Urinary bladder (tissue), 4 donors: ENCODE measurements around the gene HHIPL1. TPM values are rescaled to one million over a fixed set of nuclear protein-coding genes. Genes with fewer than 3 reads are reported as not detected.

Experiments used
- DNase-seq: peaks from one replicate; pipeline ENCODE4 v3.0.0-alpha.2; 2015; ENCODE audit errors: extremely low spot score
- H3K27ac ChIP-seq: one replicate; pipeline ENCODE4 v1.5.1; 2013; ENCODE audit warnings: low read depth, mild to moderate bottlenecking, moderate library complexity
- H3K36me3 ChIP-seq: one replicate; pipeline ENCODE4 v1.6.1; 2013; ENCODE audit warnings: mild to moderate bottlenecking, moderate library complexity; ENCODE audit not compliant: insufficient read depth
- H3K4me1 ChIP-seq: one replicate; pipeline ENCODE4 v1.6.1; 2013; ENCODE audit warnings: mild to moderate bottlenecking, moderate library complexity; ENCODE audit not compliant: insufficient read depth
- H3K4me3 ChIP-seq: one replicate; pipeline ENCODE4 v1.5.1; 2013; ENCODE audit warnings: low read depth, low read length
- WGBS: extraction: QIAGEN DNeasy Blood & Tissue Kit; methylation state at CpG from one replicate; pipeline ENCODE4 v1.1.7; 2013; 5-methylcytosine and 5-hydroxymethylcytosine counted together
- polyA plus RNA-seq: library from polyadenylated mRNA; stranded (reverse); fragments of 200-250 nt; gene quantifications from one replicate; pipeline ENCODE4 v1.2.3, GENCODE V29; 2013
- total RNA-seq: library from RNA; depleted of rRNA; stranded (reverse); fragments of >200 nt; gene quantifications from one replicate; pipeline ENCODE4 v1.2.3, GENCODE V29; 2014
- donor health status: healthy with polysubstance abuse.
- donor health status: healthy.

The HHIPL1 gene
- total and polyA plus RNA-seq, 2 donors, result 2.1 to 3.8 TPM

DNA sequence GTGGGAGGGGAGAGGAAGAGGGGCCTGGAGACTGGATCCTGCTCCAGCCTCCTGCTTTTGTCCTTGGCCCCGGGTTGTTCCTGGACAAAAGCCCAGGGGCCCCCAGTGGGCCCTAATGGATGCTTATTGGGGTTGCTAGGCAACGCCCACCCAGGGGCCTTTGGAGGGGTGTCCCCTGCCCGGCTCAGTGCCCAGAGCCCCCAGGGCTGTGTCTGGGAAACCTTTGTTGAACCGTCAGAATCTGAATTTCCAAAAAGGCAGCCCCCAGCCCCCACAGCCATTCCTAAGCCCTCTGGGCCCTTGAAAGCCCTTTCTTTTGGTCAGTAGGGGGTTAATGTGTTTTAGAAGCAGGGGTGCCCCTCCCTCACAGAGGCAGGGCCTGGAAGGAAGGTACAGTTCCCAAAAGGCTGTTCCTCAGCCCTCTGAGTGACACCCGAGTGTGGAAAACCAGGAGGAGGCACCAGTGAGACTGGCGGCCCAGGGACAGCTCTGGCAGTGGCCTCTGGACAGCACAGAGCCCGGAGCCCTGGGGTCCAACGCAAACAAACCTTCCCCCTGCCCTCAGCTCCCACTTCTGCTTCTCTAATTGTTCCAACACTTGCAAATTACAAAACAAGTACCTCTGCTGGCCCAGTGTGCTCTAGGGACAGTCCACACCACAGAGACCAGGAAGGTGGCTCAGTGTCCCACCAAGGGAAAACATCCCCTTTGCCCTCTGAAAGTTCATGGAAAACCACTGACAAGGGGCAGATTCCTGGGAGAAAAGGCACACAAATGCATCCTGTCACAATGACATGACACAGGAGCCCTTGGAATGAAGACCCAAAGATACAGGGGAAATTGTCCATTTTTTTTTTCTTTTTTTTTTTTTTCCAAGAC, 19.4 kb downstream of the HHIPL1 start:
- Histone ChIP-seq H3K4me1 (no peaks in the 10 kb centered on the region), H3K27ac (no peak overlapping the region), H3K4me3 (no peak overlapping the region), H3K36me3 (no peaks in the 10 kb centered on the region)
- no peak for DNase-seq
- 53% methylated on average over 8 of the region's 8 CpGs for WGBS

DNA sequence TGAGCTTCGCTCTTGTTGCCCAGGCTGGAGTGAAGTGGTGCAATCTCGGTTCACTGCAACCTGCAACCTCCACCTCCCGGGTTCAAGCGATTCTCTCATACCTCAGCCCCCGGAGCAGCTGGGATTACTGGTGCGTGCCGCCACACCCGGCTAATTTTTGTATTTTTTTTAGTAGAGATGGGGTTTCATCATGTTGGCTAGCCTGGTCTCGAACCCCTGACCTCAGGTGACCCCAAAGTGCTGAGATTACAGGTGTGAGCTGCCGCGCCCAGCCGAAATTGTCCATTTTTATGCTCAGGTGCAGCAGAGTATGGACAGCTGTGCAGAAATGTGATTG, 20.0 kb downstream of the HHIPL1 start:
- DNase-seq, result no peak

DNA sequence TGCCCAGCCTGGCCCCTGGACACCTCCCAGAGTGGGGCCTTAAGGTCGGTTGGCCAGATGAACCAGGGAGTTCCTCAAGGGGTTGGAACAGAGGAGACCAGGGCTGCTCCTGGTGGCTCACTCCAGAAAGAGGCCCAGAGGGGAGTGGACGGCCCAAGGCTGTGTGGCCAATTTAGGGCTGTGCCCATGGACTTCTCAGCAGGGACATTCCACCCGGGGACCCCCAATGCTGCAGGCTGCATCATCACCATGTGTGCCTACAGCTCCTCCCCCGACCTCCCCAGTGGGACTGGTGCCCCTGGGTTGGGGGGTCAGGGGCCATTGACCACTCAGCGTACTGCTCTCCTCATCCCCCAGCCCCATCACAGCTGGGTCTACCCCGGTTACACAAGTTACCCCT, 21.6 kb downstream of the HHIPL1 start:
- Histone ChIP-seq H3K36me3 (no peaks in the 10 kb centered on the region), H3K4me1 (no peaks in the 10 kb centered on the region), H3K4me3 (no peak overlapping the region), H3K27ac (no peak overlapping the region)
- WGBS, result 75% methylated on average over 6 of the region's 6 CpGs
- DNase-seq, result no peak

More for the DNA sequence above, 20.0 kb downstream of the HHIPL1 start:
- no peaks in the 10 kb centered on the region for H3K4me1 ChIP-seq
- 81% methylated on average over 12 of the region's 12 CpGs for WGBS
- no peak overlapping the region for H3K27ac ChIP-seq
- H3K36me3 ChIP-seq, result no peaks in the 10 kb centered on the region
- H3K4me3 ChIP-seq, result no peak overlapping the region

DNA sequence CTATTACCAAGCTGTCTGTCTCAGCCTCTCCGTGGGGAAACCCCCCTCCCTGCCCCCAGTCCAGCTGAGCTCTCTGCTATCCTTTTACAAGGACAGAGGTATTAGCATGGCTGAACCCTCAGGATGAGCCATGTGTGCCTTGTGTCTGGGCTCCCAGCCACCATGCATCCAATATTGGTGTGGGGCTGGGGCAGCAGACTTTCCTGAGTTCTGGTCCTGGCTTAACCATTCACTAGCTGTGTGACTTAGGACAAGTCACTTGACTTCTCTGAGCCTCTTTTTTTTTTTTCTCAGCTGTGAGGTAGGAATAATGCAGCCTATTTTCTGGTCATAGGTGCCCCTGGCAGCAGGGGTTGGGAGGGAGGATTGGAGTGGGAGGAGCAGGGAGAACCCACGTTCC, 22.1 kb downstream of the HHIPL1 start:
- no peaks in the 10 kb centered on the region for H3K4me1 ChIP-seq
- no peaks in the 10 kb centered on the region for H3K36me3 ChIP-seq
- WGBS, result 58% methylated on average over 2 of the region's 2 CpGs

DNA sequence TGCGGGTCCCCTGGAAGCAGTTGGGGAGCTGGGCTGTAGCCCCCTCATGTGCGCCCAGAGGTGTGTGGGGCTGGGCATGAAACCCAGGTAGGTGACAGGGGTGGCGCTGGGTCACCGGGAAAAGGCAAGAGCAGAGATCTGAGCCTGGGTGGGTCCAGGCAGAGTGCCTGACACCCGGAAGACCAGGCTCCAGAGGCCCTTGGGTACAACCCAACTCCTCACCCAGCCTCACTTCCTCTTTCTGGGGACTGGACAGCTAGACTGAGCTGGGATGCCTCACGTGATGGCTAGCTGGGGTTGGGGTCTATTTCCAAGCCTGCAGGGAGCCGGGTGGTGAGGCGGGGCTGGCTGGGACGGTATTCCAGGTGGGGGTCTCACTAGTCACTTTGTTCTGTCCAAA, 22.9 kb downstream of the HHIPL1 start:
- H3K36me3 ChIP-seq, result no peaks in the 10 kb centered on the region
- H3K4me3 ChIP-seq, result no peak overlapping the region
- WGBS, result 89% methylated on average over 9 of the region's 9 CpGs
- H3K4me1 ChIP-seq, result no peaks in the 10 kb centered on the region
- no peak for DNase-seq
- H3K27ac ChIP-seq, result no peak overlapping the region

More for the DNA sequence above, 22.1 kb downstream of the HHIPL1 start:
- no peak for DNase-seq
- Histone ChIP-seq H3K27ac (no peak overlapping the region), H3K4me3 (no peak overlapping the region)

DNA sequence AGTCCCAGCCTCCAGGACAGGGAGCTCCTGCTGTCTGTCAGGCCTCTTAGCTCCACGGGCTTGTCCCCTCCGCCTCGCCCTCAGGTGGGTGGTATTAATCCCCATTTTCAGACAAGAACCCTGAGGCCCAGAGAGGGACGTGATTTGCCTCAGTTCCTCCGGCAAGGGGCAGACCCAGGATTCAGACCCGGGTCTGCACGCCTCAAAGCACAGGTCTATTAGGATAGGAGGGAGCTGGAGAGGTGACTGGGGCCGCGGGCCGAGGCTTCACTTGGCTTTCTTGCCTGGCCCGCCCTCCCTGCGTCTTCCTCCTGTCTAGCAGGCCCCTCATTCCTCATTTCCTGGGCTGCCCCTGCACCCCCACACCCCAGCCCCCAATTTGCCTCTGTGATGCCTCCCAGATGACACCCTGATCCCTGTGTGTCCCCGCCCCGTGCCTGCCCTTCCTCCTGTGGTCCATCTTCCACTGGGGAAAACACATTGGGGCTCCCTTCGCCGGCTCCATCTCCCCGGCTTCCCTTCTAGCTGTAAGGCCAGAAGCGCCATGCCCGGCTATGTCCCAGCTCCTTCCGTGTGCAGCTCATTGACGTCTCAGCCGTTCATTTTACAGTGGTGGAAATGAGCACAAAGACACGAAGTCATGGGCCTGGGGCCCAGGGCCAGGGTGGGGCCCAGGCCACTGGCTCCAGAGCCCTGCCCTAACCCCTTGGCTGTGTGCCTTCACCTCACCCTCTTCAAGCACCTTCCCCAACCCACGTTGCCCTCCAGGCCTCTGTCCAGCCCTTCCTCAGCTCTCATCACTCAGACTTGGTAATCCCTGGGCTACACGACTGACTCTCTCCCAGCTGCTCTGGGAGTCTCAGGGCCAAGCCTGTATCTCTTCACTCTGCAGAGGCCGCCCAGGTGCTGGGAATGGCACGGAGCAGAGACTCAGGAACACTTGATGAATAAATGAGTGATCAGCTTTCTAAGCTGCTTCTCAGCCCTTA, 23.7 kb downstream of the HHIPL1 start:
- H3K36me3 ChIP-seq, result no peaks in the 10 kb centered on the region
- H3K4me3 ChIP-seq, result no peak overlapping the region
- no peak overlapping the region for H3K27ac ChIP-seq
- no peak for DNase-seq
- H3K4me1 ChIP-seq, result no peaks in the 10 kb centered on the region
- WGBS, result 87% methylated on average over 27 of the region's 27 CpGs

DNA sequence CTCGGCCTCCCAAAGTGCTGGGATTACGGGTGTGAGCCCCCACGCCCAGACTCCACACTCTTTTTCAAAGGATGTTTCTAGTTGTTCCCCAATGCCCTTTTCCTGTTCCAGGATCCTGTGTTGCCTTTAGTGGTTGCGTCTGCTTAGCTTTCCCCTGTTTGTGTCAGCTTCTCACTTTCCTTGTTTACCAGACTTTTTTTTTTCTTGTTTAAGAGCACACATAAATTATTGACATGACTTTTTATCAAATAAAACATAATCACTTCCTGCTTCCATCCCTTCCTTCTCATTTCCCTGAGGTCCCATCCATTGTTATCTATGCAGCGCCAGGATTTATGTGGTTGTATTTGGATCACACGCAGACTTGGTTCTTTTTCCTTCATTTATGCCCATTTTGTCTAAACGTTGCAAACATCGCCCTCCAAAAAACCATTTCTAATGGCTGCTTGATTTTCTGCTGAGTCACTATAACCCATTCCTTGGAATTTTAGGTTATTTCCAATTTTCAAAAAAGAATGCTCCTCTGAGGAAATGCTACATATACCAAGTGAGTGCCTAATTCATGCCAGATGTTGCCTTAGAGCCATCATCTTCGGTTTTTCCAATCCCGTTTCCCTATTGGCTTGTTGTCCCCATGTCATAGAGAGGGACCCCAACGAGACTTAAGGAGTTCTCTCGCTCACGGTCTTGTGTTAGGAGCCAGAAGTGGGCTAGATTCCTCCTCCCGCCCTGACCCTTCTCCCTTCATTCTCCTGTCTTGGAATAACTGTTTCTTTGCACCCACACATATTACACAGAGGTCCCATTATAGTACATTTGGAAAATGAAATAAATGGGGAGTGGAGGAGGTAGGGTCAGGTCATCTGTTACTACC, 25.7 kb downstream of the HHIPL1 start:
- Histone ChIP-seq H3K4me3 (no peak overlapping the region), H3K36me3 (no peaks in the 10 kb centered on the region), H3K4me1 (no peaks in the 10 kb centered on the region), H3K27ac (no peak overlapping the region)
- no peak for DNase-seq
- 78% methylated on average over 14 of the region's 14 CpGs for WGBS

DNA sequence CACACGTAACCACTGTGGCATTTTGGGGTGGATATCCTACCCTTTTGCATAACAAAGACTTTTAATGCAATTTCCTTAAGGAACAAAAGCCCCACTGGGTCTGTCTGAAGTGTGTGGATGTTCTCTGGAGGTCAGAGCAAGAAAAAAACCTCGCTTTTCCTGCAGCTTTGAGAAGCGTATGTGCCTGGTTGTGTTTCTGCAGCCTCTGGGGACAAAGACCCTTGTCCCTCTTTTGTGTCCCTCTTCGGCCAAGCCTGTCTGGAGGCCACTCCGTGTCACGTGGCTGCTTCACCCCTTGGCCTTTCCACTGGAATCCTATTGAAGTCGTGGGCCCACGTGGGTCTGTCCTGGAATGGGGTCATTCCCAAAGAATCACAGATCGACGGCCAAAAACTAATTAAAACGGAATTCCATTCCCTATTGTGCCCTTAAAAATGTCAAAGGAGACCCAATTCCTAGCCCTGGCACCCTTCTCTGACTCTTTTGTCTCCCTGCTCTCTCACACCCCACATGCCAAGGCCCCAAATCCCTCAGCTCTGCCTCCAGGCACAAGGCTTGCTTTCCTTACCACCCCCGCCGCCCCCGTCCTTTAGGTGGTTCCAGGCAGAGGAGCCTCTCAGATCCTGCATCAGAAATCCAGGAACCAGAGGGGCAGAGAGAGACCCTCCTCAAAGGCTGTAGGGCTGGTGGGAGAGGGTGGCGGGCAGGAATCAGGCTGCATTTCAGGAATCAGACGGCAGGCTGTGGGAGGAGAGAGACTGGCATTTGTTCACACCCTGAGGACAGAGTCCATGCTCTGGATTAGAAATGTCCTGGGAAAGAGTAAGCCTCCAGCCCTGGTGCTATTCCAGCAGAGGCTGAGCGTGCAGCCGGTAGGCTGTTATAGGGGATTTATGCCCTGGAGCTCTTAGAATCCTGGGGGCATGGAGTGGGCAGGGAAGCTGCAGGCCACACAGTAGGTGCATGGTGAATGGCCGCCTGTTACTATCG, 26.6 kb downstream of the HHIPL1 start:
- no peak for DNase-seq
- Histone ChIP-seq H3K36me3 (no peaks in the 10 kb centered on the region), H3K4me1 (no peaks in the 10 kb centered on the region), H3K4me3 (no peak overlapping the region), H3K27ac (no peak overlapping the region)
- WGBS, result 76% methylated on average over 20 of the region's 20 CpGs

DNA sequence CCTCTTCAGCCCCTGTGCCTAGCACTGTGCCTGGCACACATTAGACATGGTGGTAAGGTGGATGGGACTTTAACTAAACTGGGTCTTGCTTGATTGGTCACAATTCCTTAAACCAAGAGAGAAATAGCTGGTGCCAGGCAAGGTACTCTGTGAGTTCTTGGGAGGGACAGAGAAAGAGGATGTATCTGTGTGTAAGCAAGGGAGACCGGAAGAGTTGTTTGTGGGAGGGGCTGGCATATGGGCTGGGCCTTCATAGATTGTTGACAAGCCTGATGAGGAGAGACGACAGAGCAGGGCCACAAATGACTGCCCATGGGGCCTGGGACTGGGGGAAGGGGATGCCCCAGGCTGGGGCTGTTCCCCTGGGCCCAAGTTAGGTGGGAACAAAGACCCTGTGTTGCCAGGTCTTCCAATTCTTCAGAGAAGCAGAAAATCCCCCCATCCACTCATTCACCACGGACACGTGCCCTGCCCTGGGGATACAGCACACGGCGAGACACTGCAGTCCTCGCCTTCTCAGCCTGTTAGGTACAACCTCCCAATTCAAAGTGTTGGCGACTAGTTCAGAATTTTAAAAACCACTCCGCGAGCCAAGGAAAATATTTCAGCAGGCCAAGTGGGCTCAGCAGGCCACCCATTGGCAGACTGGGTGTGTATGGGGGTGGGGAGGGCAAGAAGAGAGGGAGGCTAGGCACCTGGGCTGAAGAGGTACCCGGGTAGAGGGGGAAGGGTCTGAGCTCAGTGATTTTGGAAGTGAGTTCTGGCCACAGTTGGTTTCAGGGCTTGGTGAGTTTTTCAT, 27.8 kb downstream of the HHIPL1 start:
- H3K4me1 ChIP-seq, result no peaks in the 10 kb centered on the region
- 80% methylated on average over 11 of the region's 11 CpGs for WGBS
- no peaks in the 10 kb centered on the region for H3K36me3 ChIP-seq
- DNase-seq, result no peak
- H3K27ac ChIP-seq, result no peak overlapping the region
- H3K4me3 ChIP-seq, result no peak overlapping the region

DNA sequence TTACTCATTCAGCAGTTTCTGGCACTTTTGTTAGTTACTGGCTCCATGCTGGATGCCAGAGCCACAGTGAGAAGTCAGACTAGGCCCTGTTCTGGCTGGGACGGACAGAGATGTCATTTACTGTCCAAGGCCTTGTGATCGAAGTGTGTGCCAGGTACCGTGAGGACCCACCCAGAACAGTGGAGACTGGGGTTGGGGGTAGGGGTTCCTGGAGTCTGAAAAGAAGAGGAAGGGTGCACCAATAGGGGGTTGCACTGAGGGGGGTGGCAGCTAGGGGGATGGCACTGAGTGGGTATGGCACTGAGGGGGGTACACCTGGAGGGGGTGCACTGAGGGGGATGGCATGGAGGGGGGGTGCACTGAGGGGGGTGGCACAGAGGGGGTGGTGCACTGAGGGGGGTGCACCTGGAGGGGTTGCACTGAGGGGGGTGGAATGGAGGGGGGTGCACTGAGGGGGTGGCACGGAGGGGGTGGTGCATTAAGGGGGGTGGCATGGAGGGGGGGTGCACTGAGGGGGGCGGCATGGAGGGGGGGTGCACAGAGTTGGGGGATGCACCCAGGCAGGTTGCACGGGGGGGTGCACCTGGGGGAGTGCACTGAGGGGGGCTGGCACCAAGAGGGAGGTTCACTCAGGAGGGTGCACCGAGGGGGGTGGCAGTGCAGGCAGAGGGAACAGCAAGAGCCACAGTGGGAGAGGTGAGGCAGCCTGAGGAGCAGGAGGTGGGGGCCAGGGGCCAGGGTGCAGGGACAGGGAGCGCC, 28.6 kb downstream of the HHIPL1 start:
- Histone ChIP-seq H3K36me3 (no peaks in the 10 kb centered on the region), H3K27ac (no peak overlapping the region), H3K4me1 (no peaks in the 10 kb centered on the region), H3K4me3 (no peak overlapping the region)
- 84% methylated on average over 8 of the region's 8 CpGs for WGBS
- DNase-seq, result no peak

DNA sequence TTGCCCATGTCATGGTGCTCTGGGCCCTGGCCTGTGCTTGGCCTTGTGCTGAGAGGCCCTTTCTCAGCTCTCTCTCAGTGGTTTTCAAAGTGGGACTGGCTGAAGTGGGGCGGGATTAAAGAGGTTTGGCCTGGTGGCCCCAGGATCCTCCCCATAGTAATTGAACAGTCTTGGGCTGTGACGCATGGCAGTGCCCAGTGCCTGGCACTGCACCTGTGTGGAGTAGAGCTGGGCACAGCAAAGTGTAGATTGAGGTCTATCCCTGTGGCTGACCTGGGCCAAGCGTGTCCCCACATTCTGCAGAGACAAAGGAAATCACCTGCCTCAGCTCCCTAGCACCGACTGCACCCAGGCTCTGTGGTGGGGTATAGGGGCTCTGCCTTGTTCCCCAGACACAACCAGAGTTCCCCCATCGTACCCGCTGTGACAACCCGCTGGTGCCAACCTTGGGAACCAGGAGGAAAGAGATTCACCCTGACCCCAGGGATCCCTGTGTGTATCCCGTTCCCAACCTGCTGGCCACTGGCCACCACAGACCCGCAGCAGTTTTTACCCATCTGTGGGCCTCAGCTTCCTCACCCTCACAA, 29.2 kb downstream of the HHIPL1 start:
- no peaks in the 10 kb centered on the region for H3K4me1 ChIP-seq
- DNase-seq, result no peak

More for the DNA sequence above, 29.2 kb downstream of the HHIPL1 start:
- Histone ChIP-seq H3K4me3 (no peak overlapping the region), H3K27ac (no peak overlapping the region), H3K36me3 (no peaks in the 10 kb centered on the region)
- WGBS, result 94% methylated on average over 9 of the region's 9 CpGs
